Hypothalamus (tissue), 51 donors: ENCODE results near the gene PHACTR3.
"Not testable (repeated sequence)": the region's sequence is repeated elsewhere in the genome, so short reads cannot be mapped to it uniquely, and the experiment has no call there.

Source experiments
- DNase-seq, 51 donors: peaks; one replicate each; lab custom pipeline; 2025; lab: John Stamatoyannopoulos, UW

The PHACTR3 gene

DNA sequence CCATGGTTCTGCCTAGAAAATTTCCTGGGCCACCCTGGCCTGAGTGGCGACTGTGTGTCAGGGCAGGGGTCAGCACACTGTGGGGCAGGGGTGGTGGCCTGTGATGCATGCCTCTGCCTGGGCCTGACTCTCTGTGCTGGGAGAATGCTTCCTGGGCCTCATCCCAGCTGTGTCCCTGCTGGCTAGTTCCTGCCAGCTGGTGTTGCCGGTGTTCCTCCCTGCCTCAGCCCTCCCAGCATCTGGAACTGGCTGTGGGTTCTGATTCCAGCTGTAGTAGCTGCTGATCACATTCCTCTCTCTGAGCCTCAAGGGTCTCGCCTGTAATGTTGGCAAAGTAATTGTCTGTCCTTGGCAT lies 227.6 kb downstream of the PHACTR3 start:
- no peak for DNase-seq

DNA sequence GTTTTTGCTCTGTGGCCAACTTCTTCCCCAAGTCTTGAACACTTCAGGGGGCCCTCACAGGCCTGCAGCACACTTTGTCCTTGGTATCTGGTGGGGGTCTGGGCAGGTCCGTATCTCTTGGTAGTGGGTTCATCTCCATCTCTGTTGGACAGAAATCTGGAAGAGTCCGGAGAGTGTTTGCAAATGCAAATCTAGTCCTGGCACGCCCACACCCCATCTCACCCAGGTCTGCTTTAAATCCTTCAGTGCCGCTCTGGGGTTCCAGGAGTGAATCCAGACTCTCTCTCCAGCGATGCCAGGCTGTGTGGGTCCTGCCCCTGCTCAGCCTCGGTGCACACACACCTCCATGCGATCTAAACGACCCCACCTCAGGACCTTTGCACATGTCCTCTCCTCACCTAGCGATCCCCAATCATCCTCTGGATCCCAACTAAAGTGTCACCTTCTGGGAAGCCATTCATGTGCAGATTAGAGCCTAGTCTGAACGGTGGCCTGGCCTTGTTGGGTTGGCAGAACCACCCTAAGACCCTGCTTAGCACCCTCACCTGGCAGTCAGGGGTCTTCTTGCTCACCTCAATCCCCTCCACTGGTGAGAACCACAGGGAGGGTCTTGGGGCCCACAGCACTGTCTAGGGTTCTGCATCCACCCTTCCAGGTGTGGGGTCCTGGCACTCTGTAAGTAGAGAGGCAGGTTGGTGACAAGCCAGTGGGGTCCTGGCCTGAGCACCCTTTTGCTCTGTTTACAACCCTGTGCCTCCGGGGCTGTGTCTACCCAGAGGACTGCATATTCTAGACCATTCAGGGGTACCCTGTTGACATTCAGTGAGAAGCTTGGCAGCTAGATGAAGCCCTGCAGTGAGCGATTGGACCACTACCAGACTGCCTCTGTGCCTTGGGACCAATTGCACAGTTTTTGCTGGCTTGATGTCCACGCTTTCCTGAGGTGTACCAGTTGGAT lies 228.3 kb downstream of the PHACTR3 start:
- DNase-seq: no peak

DNA sequence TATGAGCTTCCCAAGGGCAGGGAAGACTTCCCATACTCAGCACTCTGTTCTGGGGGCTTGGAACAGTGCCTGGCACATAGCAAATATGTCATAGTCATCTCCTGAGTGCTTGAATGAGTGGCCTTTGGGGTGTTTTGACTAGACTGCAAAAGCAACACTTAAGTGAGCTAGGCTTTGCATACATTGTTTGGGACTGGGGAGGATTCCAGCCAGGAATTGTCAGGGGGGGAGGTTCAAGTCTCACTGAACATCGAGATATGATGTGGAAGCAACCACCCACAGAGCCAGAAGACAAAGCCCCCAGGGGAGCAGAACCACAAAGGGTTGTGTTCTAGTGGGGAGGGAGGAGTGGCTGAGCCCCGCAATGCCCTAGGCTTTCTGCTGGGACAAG lies 230.7 kb downstream of the PHACTR3 start:
- DNase-seq: peak in 1 of 51 donors; percentile 52

DNA sequence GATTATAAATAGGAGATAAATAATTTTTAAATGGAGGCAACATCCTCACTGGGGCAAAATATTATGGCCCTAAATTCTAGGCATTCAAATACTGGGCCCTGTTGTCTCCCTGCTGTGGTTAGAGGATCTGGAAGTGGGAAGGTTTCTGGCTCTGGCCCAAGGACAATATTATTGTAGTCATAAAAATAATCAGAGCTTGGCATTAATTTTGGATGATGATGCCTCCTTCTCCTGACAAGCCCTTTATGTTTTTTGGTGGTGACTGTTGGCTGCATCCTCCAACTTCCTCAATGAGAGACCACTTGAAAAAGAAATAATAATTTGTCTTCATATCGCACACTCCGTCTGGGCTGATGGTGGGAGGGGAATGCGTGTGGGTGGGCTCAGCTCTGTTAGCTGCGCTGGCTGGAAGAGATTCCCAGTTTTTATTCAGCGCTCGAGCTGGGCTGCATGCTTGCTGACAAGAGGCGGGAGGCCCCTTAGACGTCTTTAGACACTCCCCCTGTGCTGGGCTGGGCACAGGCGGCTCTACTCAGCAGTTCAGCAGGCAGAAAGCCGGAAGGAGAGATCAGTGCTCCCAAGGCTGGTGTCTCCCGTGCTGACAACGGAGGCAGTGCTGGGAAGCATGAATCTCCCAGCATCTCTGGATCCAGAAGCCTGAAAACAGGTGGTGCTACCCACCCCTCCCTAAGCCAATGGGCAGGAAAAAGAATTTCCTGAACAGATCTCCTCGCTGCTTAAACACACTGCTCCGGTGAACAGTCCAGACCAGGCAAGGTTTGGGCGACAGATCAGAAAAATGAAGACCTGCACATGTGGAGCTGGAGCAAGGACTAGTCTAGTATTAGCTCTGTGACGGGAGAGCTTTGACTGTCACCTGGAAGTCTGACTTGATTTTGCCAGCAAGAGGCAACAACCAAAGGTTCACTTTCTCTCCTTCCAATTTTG lies 231.4 kb downstream of the PHACTR3 start:
- peak in 30 of 51 donors; percentile 23 to 81 (median 56) for DNase-seq

DNA sequence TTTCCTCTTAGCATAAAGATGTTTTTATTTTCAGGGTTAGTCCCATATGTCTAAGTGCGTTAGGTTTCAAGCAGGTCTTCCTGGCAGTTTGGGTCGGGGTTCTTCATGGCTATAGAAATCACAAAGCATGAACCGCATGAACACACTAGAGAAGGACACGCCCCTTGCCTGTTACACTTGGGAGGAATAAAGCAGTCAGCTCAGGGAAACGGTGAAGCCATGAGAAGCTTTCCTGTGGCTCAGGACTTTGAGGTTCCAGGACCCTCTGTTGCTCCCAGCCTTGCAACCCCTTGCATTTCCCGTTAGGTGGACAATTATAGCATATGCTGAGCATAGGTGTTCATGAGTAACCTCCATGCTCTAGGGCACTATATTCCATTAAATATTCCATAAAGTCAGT lies 232.4 kb downstream of the PHACTR3 start:
- DNase-seq: no peak

DNA sequence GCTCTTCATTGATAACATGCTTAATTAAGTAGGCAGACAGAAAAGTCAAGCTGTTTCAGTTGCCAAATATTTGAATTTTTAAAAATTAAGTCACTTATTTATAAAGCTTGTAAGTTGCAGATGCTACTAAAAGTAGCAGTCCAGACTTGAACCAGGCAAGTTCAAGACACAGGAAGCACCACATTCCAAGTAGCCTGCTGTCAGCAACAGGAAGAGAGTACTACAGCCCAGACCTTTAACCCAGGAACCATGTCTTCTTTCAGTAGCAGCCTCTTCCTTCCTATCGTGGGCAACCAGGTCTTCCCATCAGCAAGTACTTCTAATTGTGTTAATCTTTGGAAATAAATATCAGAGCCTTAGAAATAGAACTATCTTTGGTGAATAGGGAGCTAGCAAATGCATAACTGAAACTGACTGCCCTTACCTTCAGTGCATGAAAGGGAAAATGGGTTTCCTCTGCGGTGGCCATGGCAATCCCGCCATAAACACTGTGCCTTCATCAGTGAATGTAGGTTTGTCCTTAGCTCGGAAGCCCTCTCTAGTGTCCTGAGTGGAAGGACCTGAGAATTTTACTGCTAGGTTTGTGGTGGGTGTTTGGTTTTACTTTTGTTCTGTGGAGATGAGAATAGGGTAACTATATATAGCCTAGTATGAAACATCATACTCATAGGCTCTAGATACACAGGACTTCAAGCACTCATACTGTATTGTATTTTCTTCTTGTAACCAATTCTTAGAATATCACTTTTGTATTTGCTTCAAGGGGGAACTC lies 233.5 kb downstream of the PHACTR3 start:
- DNase-seq: no peak

DNA sequence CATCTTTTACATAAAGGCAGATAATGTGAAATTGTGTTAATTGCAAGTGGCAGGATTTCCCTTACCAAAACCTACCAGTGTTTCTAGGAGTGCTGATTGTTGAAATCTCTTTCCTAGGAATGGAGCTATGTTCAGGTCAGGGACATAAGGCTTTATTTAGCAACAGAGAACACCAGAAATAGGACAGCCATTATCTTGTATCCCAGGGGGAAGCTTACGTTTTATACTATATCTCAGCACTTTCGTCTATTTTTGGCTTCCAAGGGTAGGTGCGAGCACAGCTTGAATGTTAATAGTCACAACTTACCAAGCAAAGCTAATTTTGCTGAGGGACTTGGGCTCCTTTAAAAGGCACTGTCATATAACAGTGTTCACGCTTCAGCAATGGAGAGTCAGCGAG lies 235.1 kb downstream of the PHACTR3 start:
- no peak for DNase-seq

DNA sequence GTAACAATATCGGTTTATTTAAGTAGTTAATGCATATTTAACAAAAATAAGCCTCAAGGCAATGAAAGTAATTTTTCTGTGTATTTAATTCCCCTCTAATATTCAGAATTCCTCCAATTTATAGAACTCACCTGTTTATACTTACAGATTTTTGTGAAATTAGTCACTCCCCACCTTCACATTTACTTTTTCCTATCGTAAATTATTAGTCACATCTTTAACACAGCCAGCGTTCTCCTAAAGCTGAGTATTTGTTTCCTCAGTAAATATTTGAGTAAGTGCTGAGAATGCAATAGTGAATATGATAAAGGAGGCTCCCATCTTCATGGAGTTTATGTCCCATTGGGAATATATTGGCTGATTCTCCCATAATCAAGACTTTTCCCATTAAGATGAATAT lies 241.1 kb downstream of the PHACTR3 start:
- no peak for DNase-seq

DNA sequence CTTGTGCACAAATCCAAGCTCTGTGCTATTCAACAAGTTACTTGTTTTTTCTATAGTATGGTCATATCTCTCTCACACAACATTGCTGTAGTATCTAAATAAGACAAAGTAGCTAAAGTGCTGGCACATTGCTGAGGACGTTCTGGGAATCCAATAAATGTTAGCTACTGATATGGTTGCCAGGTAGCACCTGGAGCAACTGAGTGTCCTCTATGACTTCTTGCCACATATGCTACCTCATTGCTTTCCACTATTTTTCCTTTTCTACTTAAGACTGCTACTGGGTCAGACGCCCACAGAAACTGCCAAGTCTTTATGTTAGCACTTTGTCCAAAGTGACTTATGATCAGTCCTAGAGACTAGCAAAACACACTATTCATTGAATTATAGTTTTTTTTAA lies 243.8 kb downstream of the PHACTR3 start:
- no peak for DNase-seq

DNA sequence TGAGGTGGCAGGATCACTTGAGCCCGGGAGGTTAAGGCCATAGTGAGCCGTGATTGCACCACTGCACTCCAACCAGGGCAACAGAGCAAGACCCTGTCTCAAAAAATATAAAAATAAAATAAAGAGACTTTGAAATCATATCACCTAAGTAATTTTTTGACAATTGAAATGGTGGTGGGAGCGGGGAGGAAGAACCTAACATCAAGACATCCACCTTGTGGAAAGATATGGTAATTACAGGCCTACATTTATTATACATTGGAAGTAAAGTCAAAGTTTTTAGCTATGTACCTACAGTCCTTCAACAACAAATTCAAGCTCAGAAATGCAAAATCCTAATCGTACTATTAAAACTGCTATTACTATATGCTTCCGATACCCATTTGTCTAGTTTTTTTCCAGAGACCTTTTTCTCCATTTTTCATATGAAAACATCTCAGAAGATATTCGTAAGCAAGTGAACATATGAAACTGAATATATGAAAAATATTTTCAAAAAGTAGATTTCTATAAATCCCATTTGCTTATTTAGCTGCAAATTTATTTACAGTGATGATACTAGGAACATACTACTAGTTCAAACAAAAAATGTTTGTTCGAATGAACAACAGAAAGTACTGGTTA lies 245.8 kb downstream of the PHACTR3 start:
- peak in 1 of 51 donors; percentile 20 for DNase-seq

DNA sequence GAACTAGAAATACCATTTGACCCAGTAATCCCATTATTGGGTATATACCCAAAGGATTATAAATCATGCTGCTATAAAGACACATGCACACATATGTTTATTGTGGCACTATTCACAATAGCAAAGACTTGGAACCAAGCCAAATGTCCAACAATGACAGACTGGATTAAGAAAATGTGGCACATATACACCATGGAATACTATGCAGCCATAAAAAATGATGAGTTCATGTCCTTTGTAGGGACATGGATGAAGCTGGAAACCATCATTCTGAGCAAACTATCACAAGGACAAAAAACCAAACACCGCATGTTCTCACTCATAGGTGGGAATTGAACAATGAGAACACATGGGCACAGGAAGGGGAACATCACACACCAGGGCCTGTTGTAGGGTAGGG lies 252.2 kb downstream of the PHACTR3 start:
- DNase-seq: not testable (repeated sequence)

DNA sequence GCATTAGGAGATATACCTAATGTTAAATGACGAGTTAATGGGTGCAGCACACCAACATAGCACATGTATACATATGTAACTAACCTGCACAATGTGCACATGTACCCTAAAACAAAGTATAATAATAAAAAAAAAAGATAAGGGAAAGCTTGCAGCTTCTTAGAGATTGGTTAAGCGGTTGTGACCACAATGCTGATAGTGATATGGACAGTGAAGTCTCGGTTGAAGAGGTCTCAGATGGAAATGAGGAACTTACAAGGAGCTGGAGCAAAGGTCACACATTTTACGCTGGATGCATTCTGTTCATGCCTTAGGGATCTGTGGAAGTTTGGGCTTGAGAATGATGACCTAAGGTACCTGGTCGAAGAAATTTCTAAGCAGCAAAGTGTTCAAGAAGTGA lies 252.6 kb downstream of the PHACTR3 start:
- not testable (repeated sequence) for DNase-seq

DNA sequence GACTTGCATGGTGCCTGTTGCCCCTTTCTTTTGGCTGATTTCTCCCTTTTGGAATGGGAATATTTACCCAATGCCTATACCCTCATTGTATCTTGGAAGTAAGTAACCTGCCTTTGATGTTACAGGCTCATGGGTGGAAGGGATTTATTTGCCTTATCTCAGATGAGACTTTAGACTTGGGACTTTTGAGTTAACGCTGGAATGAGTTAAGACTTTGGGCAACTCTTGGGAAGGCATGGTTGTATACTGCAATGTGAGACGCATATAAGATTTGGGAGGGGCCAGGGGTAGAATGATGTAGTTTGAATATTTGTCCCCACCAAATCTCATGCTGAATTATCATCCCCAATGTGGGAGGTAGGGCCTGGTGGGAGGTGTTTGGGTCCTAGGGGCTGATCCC lies 253.6 kb downstream of the PHACTR3 start:
- DNase-seq: no peak

DNA sequence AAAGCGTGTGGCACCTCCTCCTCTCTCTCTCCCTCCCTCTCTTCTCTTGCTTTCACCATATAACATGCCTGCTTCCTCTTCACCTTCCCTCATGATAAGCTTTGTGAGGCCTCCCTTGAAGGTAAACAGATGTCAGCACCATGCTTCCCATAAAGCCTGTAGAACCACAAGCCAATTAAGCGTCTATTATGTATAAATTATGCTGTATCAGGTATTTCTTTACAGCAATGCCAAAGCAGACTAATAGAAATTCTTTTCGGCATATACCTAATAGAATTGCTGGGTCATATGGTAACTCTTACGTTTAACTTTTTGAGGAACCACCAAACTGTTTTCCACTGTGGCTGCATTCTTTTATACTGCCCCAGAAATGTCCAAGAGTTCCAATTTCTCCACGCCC lies 254.1 kb downstream of the PHACTR3 start:
- DNase-seq: no peak

DNA sequence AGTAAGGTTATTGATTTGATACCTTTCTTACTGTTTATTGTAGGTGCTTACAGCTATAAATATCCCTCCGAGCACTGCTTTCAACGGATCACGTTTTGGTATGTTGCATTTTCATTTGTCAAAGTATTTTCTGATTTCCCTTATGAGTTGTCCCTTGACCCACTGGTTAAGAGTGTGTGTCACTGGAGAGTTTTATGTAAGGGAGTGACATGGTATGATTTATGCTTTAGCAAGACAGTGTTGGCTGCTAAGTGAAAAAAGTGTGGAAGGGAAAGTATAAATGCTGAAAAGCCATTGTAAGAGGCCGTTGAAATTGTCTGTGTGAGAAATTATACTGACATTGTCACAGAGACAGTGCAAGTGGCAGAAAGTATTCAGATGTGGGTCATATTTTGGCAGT lies 257.1 kb downstream of the PHACTR3 start:
- DNase-seq: no peak

DNA sequence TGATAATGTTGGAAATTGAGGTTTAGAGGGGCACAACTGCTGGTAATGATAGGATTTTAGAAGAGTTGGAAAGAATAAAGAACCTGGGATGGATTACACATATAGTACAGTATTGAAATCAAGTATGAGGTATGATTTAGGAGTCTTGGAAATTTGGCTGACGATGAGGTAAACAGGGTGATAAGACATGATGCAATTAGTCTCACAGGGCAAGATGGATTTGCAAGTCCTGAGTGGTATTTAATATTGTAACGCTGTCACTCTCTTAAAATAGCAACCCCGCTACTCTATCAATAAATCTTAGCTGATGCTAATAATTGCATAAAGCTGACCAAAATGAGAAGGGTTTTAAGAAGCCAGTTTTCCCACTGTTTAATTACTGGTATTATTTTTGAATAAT lies 258.7 kb downstream of the PHACTR3 start:
- DNase-seq: no peak

DNA sequence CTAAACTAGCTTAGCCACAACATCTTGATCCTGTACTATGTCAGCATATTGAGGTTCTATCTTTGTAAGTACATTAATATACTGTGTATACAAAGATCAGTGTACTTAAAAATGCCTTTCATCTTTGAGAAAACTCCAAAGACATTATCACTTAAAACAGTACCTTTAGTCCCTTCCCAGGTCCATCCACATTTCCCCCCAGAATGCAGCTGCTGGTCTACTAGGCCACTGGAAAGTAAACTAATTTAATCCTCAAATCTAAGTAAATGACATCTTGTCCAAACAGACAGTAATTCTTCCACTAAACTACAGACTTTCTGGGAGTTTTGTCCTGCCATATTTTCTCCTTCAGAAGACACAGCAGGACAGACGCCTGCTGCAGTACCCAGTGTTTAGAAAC lies 260.4 kb downstream of the PHACTR3 start:
- no peak for DNase-seq

DNA sequence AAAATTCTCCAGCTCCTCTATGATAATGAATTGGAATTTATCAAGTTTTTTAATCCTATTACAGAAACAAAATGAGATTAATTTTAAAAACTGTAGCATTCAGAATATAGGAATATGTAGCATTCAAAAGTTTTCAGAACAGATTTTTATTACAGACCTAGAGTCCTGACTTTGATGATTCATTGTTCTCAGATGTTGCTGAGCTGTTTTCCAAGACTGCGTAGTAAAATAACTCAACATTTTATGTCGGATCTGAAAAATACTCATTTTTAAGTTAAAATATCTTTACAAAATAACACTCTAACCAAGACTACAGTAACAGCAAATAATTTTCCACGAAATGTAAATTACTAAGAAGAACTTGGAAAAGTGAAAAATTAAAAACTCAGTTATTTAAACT lies 262.0 kb downstream of the PHACTR3 start:
- no peak for DNase-seq

DNA sequence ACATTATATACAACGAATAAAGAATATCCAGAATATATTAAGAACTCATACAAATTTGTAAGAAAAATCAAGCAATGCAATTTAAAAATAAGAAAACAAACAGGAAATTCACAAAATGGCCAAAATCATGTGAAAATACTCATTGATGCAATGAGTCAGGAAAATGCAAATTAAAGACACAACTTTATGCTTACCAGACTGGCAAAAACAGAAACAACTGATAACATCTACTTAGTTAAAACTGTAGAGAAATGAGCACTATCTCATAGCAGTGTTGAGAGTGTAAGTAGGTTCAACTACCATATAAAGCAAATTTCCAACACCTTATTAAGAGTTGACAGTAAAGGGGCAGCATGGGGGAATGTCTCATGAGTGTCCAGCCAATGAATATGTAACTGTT lies 266.8 kb downstream of the PHACTR3 start:
- DNase-seq: no peak

DNA sequence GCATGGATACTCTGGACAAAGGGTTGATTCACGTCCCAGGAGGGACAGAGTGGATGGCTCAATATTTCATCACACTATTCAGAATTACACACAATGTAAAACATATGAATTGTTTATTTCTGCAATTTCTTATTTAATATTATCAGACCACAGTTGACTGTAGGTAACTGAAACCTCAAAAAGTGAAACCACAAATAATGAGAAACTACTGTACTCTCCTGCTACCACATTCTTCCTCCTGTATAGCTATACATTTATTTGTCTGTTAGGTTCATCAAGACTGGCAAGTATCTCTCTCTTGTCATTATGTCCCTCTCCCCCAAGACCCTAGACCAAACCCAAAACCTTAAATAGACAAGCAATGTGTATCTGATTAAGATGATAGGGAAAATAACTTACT lies 269.1 kb downstream of the PHACTR3 start:
- no peak for DNase-seq
